Rectal smooth muscle tissue (tissue), 1 donor: ENCODE measurements around the gene CPA5.

ENCODE experiments used
- H3K27ac ChIP-seq: one replicate; pipeline ENCODE4 v1.7.0; 2013; ENCODE audit warnings: low read depth, low read length, inconsistent platforms
- H3K27me3 ChIP-seq: one replicate; pipeline ENCODE4 v1.7.0; 2013; ENCODE audit warnings: low read length; ENCODE audit not compliant: control insufficient read depth, insufficient read depth
- H3K36me3 ChIP-seq: one replicate; pipeline ENCODE4 v1.7.0; 2013; ENCODE audit warnings: low read length; ENCODE audit not compliant: control insufficient read depth, insufficient read depth
- H3K4me1 ChIP-seq: one replicate; pipeline ENCODE4 v1.7.0; 2013; ENCODE audit warnings: low read length; ENCODE audit not compliant: control insufficient read depth, insufficient read depth
- H3K4me3 ChIP-seq: one replicate; pipeline ENCODE4 v1.7.0; 2013; ENCODE audit warnings: low read length
- H3K9ac ChIP-seq: one replicate; pipeline ENCODE4 v1.7.0; 2013; ENCODE audit warnings: low read length

The CPA5 gene

DNA sequence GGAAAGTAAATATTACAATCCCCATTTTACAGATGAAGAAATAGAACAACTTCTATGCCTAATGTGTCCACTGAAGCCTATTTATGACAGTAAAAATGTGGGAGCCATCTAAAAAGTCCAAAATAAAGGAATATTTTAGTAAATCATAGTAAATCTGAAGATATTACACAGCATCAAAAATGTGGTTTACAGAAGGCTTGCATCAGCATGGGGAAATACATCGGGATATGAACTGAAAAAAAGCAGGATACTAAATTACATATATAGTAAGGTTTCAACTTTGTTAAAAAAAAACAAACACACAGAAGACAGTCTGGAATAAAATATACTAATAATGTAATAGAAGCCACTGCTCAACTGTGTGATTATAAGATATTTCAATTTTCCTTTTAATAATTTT is 56.5 kb downstream of the CPA5 start:
- Histone ChIP-seq H3K4me1 (peaks cover 8% of the 10 kb centered on the region), H3K36me3 (no peaks in the 10 kb centered on the region), H3K4me3 (no peak overlapping the region), H3K27ac (no peak overlapping the region), H3K27me3 (no peaks in the 10 kb centered on the region), H3K9ac (no peak overlapping the region)

DNA sequence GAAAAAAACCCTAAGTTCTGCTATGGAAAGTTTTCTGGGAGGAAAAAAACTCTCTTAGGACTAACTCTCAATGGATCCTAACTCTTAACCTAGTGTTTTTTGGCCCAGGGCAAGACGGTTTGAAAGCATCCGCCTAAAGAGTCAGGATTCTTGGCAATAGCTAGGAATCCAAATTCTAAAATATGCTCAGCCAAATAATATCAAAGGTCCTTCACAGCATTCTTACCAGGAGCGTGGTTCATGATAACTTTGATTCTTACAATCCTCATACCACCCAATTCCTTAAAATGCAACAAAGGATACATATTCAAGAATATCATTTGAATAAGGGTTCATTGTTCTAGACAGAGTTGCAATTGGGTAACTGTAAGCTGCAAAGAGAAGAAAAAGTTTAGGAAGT is 57.0 kb downstream of the CPA5 start:
- Histone ChIP-seq H3K27ac (no peak overlapping the region), H3K4me1 (peaks cover 5% of the 10 kb centered on the region), H3K36me3 (no peaks in the 10 kb centered on the region), H3K27me3 (no peaks in the 10 kb centered on the region), H3K9ac (no peak overlapping the region), H3K4me3 (no peak overlapping the region)

DNA sequence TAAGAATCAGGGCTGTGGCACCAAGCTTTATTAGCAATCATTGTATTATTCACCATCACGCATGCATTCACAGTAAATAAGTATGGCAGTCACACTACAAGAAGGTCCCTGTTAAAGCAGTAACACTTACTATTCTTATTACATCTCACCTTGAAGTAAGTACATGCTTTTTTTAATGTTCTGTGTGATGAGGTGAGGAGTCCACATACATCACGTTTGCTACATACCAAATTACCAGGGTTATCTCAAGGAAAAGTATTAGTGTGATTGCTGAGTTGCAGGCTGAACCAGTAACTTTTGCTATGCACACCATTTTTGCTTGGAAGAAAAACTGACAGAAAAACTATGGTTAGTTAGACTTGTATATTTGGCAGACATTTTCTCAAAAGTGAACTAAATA is 60.4 kb downstream of the CPA5 start:
- H3K27ac ChIP-seq: no peak overlapping the region
- H3K4me1 ChIP-seq: peaks cover 3% of the 10 kb centered on the region
- no peaks in the 10 kb centered on the region for H3K27me3 ChIP-seq
- no peak overlapping the region for H3K9ac ChIP-seq
- no peaks in the 10 kb centered on the region for H3K36me3 ChIP-seq
- H3K4me3 ChIP-seq: no peak overlapping the region

DNA sequence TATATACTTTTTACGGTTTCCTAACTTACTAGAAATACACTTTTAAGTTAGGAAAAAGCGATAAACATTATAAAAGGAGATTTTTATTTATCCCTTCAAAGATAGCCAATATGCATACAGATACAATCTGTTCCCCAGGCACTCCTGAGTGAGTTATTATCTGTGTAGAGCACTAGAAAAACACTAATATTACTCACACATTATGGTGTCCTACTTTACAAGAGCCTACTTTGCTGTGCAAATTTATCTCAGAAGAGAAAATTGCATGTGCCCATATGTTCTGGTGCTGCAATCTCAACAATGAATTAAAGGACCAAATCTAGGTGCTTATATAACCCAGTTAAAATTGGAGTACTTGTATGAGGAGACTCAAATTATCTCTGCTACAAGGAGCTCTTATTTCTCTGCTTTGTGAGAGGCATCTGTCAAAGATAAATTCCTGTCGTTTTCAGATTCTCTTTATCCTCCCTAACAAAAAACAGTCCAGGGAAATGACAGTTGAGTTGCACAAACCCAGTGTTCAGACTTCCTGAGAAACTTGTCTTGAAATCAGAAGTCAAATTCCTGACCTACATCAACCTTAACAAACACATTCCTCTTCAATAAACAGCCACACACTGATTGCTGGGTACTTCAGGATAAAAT is 64.6 kb downstream of the CPA5 start:
- H3K4me1 ChIP-seq: peaks cover 3% of the 10 kb centered on the region
- no peaks in the 10 kb centered on the region for H3K36me3 ChIP-seq
- H3K27ac ChIP-seq: no peak overlapping the region
- H3K9ac ChIP-seq: no peak overlapping the region
- no peaks in the 10 kb centered on the region for H3K27me3 ChIP-seq
- H3K4me3 ChIP-seq: no peak overlapping the region

DNA sequence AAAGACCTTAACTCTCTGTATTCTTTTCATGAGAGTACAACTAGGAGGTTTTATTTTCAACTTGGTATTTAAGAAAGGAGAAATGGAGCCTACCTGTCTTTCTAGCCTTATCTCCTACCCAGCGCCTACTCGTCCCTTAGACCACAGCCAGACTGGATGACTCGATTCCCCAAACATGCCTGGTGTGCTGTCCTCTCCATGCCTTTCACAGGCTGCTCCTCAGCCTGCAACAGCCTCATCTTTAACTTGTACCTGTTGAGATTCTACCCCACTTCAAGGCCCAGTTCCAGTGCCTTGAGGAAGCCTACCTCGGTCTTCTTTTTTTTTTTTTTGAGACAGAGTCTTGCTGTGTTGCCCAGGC is 65.1 kb downstream of the CPA5 start:
- H3K9ac ChIP-seq: no peak overlapping the region
- H3K36me3 ChIP-seq: no peaks in the 10 kb centered on the region
- H3K27me3 ChIP-seq: no peaks in the 10 kb centered on the region
- H3K4me3 ChIP-seq: no peak overlapping the region
- H3K27ac ChIP-seq: no peak overlapping the region
- peaks cover 3% of the 10 kb centered on the region for H3K4me1 ChIP-seq

DNA sequence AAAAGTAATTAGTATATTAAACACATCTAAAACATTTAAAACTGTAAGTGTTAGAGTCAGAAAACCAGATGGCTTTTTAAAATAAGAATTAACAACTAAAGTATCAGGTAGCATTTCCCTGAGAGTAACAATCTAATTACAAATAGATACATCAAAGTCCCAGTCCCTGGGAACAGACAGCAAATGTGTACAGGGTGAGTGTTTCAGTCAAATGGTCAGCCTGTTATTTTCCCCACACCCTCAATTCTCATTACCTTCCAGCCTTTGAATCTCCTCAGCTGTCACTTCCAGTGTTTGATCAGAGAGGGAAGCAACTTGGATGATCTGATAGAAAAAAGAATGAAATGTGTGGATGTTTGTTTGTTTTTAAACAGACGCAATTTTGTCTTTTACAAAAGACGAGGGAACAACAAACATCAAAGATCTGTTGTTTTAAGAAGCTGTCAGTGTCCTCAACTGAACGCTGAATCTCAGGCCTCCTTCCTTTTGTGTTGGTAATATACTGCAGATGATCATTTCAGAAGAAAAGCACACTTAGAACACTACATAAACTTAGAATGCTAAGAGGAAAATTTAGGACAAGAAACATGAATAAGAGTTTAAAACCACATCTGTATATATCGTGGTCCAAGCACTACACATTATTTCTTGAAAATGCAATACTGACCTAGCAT is 66.4 kb downstream of the CPA5 start:
- Histone ChIP-seq H3K27me3 (no peaks in the 10 kb centered on the region), H3K9ac (no peak overlapping the region), H3K4me1 (peaks cover 3% of the 10 kb centered on the region), H3K27ac (no peak overlapping the region), H3K36me3 (no peaks in the 10 kb centered on the region), H3K4me3 (no peak overlapping the region)

DNA sequence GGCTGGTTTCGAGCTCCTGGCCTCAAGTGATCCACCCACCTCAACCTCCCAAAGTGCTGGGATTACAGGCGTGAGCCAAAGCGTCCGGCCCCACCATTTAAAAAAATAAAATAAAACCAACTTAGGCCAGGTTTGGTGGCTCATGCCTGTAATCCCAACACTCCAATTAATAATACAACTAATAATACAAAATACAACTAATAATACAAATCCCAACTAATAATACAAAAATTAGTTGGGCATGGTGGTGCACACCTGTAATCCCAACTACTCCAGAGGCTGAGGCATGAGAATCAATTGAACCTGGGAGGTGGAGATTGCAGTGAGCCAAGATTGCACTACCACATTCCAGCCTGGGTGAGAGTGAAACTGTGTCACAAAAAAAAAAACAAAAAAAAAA is 68.6 kb downstream of the CPA5 start:
- no peaks in the 10 kb centered on the region for H3K36me3 ChIP-seq
- H3K4me3 ChIP-seq: no peak overlapping the region
- no peaks in the 10 kb centered on the region for H3K27me3 ChIP-seq
- no peak overlapping the region for H3K27ac ChIP-seq
- H3K4me1 ChIP-seq: peaks cover 11% of the 10 kb centered on the region
- H3K9ac ChIP-seq: no peak overlapping the region

DNA sequence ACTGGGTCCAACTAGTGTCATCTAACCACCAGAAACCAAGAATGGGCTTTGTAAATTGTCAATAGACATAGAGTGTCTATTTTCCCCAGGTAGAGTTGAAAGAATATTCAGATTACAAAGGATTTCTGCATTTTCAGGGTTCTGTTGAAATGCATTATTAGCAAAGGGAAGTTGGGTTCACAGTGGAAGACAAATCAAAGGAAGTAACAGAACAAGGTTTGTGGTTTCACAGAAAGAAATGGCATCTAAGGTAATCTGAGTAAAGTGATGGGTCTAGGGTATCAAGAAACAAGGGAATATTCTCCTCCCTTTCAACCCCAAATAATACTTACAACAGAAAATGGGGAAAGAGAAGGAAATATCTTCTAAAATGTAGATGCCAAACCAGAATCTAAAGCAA is 70.4 kb downstream of the CPA5 start:
- Histone ChIP-seq H3K9ac (no peak overlapping the region), H3K4me1 (peaks cover 11% of the 10 kb centered on the region), H3K36me3 (no peaks in the 10 kb centered on the region), H3K27me3 (no peaks in the 10 kb centered on the region), H3K27ac (no peak overlapping the region), H3K4me3 (no peak overlapping the region)

DNA sequence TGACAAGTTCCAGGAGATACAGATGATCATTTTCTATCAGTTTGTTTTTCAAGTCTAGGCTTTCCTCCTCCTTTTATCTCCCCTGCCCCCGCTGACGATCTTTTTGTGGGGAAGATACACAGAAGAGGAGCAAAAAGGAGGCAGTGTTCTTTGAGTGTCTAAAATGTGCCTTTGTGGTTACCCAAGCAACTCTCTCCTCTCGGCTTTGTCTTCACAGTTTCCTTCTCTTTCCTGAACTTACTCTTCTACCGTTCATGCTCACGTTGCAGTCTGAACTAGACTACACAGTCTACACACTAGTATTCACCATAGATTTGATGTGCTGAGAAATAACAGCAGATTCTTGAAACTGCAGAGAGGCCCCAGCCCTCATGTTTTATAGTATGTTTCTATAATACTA is 72.6 kb downstream of the CPA5 start:
- H3K36me3 ChIP-seq: no peaks in the 10 kb centered on the region
- peaks cover 14% of the 10 kb centered on the region for H3K4me1 ChIP-seq
- H3K27ac ChIP-seq: peak overlapping the region; percentile 49
- no peak overlapping the region for H3K9ac ChIP-seq
- H3K4me3 ChIP-seq: no peak overlapping the region
- no peaks in the 10 kb centered on the region for H3K27me3 ChIP-seq

DNA sequence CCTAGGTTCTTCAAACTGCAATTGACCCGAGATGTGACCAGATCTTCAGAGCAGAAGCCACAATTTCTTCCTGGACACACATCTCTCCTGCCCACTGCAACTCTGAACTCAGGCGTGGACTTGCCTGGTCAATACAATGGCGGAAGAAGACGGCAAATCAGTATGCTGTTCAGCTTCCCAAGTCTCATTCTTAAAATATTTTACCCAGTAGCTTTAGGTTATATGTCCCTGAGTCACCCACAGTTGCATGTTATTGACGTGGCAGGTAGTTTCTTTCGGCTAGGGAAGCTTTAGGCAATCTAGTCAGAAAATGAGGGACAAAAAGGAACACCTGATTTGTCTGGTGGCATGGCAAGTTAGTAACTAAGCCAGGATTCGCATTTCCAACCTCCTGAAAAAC is 73.7 kb downstream of the CPA5 start:
- Histone ChIP-seq H3K4me1 (peaks cover 14% of the 10 kb centered on the region), H3K36me3 (no peaks in the 10 kb centered on the region), H3K27ac (no peak overlapping the region), H3K4me3 (no peak overlapping the region), H3K9ac (no peak overlapping the region), H3K27me3 (no peaks in the 10 kb centered on the region)
